WTC11 (cell line): Measurements from ENCODE around the gene AHSG. TPM values are rescaled to one million over a fixed set of nuclear protein-coding genes. Genes with fewer than 3 reads are reported as not detected.

Experiments
- ATAC-seq: fragments of 200-7000 bp; cut with Tn5 transposase; 2 replicates; pipeline ENCODE4 v1.10.0; 2021; ENCODE audit warnings: mild to moderate bottlenecking, moderate library complexity
- CTCF ChIA-PET: fragments of 300-600 bp; sonication (Branson Sonifier 250); formaldehyde crosslinking; loops from one replicate; lab custom pipeline; 2021; ENCODE audit warnings: antibody characterized with exemption; lab: Charles Lee
- POLR2A ChIA-PET: fragments of 350-600 bp; sonication (Branson Sonifier 250); formaldehyde crosslinking; loops from one replicate; lab custom pipeline; 2021; ENCODE audit warnings: antibody characterized with exemption; lab: Charles Lee
- DNase-seq: peaks from one replicate; pipeline ENCODE4 v3.0.0; 2021; ENCODE audit warnings: low spot score
- H3K27ac Mint-ChIP-seq: 2 replicates; pipeline ENCODE4 v1.8.0; 2021; ENCODE audit warnings: mixed read lengths
- H3K27me3 Mint-ChIP-seq: 2 replicates; pipeline ENCODE4 v1.8.0; 2021; ENCODE audit warnings: low read depth, mild to moderate bottlenecking, moderate library complexity, mixed read lengths
- H3K36me3 Mint-ChIP-seq: 2 replicates; pipeline ENCODE4 v1.8.0; 2021; ENCODE audit warnings: mixed read lengths
- H3K4me1 Mint-ChIP-seq: 2 replicates; pipeline ENCODE4 v1.8.0; 2022; ENCODE audit warnings: mixed read lengths
- H3K4me3 Mint-ChIP-seq: 2 replicates; pipeline ENCODE4 v1.8.0; 2021; ENCODE audit warnings: mild to moderate bottlenecking, moderate library complexity, mixed read lengths
- H3K9me3 Mint-ChIP-seq: 2 replicates; pipeline ENCODE4 v1.8.0; 2021; ENCODE audit warnings: mixed read lengths
- AFF4 ChIP-seq: sonication (generic); formaldehyde crosslinking; IDR thresholded peaks from 2 replicates; pipeline ENCODE4 v1.8.1; 2023; ENCODE audit warnings: mild to moderate bottlenecking, missing genetic modification reagents, borderline replicate concordance
- AR ChIP-seq: fragments of 250-450 bp; sonication (Bioruptor Pico); IDR thresholded peaks from 2 replicates; pipeline ENCODE4 v1.9.0; 2021; ENCODE audit warnings: mild to moderate bottlenecking
- CTCF ChIP-seq: fragments of 200-600 bp; IDR thresholded peaks from 2 replicates; pipeline ENCODE4 v1.8.0; 2022; ENCODE audit warnings: antibody characterized with exemption
- ELF4 ChIP-seq: sonication (generic); formaldehyde crosslinking; IDR thresholded peaks from 2 replicates; pipeline ENCODE4 v1.8.1; 2022; ENCODE audit warnings: low read depth, mild to moderate bottlenecking, moderate library complexity, missing genetic modification reagents
- ESRRA ChIP-seq: sonication (generic); formaldehyde crosslinking; IDR thresholded peaks from 2 replicates; pipeline ENCODE4 v1.8.1; 2022; ENCODE audit warnings: mild to moderate bottlenecking, missing genetic modification reagents, borderline replicate concordance
- FOXK1 ChIP-seq: sonication (generic); formaldehyde crosslinking; IDR thresholded peaks from 2 replicates; pipeline ENCODE4 v1.8.0; 2022; ENCODE audit warnings: mild to moderate bottlenecking, moderate library complexity, missing genetic modification reagents
- GTF2I ChIP-seq: fragments of 250-450 bp; sonication (Bioruptor Pico); conservative IDR thresholded peaks from 2 replicates; pipeline ENCODE4 v1.4.0; 2021; ENCODE audit warnings: mild to moderate bottlenecking
- IRF2 ChIP-seq: sonication (generic); formaldehyde crosslinking; IDR thresholded peaks from 2 replicates; pipeline ENCODE4 v1.8.0; 2022; ENCODE audit warnings: low read depth, missing genetic modification reagents, borderline replicate concordance
- MXD4 ChIP-seq: fragments of 250-450 bp; sonication (Bioruptor Pico); IDR thresholded peaks from 2 replicates; pipeline ENCODE4 v1.8.0; 2021; ENCODE audit warnings: mild to moderate bottlenecking, moderate library complexity, borderline replicate concordance
- RELA ChIP-seq: sonication (generic); formaldehyde crosslinking; IDR thresholded peaks from 2 replicates; pipeline ENCODE4 v1.8.1; 2022; ENCODE audit warnings: missing genetic modification reagents, mild to moderate bottlenecking, borderline replicate concordance
- total RNA-seq: library from RNA; stranded (reverse); gene quantifications from 3 replicates; pipeline ENCODE4 v1.2.3, GENCODE V29; 2021
- TF ChIP-seq, protein P1 (sequence below): sonication (generic); formaldehyde crosslinking; IDR thresholded peaks from 2 replicates; pipeline ENCODE4 v1.8.1; 2022; ENCODE audit warnings: mild to moderate bottlenecking, missing genetic modification reagents, moderate library complexity, borderline replicate concordance
- TF ChIP-seq, protein P2 (sequence below): sonication (generic); formaldehyde crosslinking; IDR thresholded peaks from 2 replicates; pipeline ENCODE4 v1.8.1; 2022; ENCODE audit warnings: mild to moderate bottlenecking, moderate library complexity, missing genetic modification reagents
- TF ChIP-seq, protein P3 (sequence below): sonication (generic); formaldehyde crosslinking; IDR thresholded peaks from 2 replicates; pipeline ENCODE4 v1.8.0; 2022; ENCODE audit warnings: missing genetic modification reagents

The AHSG gene
- total RNA-seq, 1 experiment from 2014 or later, result 1.9 TPM

DNA sequence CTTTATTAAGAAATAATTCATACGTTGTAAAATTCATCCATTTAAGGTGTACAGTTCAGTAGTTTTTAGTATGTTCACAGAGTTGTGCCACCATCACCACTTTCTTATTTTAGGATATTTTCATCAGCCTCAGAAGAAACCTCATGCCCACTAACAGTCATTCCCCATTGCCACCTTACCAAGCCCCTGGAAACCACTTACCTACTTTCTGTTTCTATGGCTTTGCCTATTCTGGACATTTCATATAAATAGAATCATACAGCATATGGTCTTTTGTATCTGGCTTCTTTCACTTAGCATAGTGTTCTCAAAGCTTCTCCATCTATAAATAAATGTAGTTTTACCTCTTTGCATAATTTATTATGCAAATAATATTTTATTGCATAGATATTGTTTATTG is 34.0 kb downstream of the AHSG start (continued):
- TF ChIP-seq CTCF, result no peak
- no peak for TF ChIP-seq IRF2 (CRISPR knock-in tag)
- TF ChIP-seq, protein P1, sequence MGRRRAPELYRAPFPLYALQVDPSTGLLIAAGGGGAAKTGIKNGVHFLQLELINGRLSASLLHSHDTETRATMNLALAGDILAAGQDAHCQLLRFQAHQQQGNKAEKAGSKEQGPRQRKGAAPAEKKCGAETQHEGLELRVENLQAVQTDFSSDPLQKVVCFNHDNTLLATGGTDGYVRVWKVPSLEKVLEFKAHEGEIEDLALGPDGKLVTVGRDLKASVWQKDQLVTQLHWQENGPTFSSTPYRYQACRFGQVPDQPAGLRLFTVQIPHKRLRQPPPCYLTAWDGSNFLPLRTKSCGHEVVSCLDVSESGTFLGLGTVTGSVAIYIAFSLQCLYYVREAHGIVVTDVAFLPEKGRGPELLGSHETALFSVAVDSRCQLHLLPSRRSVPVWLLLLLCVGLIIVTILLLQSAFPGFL (CRISPR knock-in tag), result no peak
- TF ChIP-seq, protein P2, sequence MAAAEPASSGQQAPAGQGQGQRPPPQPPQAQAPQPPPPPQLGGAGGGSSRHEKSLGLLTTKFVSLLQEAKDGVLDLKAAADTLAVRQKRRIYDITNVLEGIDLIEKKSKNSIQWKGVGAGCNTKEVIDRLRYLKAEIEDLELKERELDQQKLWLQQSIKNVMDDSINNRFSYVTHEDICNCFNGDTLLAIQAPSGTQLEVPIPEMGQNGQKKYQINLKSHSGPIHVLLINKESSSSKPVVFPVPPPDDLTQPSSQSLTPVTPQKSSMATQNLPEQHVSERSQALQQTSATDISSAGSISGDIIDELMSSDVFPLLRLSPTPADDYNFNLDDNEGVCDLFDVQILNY (CRISPR knock-in tag), result no peak
- TF ChIP-seq ESRRA (CRISPR knock-in tag), result no peak
- no peak for TF ChIP-seq GTF2I (CRISPR knock-in tag)

DNA sequence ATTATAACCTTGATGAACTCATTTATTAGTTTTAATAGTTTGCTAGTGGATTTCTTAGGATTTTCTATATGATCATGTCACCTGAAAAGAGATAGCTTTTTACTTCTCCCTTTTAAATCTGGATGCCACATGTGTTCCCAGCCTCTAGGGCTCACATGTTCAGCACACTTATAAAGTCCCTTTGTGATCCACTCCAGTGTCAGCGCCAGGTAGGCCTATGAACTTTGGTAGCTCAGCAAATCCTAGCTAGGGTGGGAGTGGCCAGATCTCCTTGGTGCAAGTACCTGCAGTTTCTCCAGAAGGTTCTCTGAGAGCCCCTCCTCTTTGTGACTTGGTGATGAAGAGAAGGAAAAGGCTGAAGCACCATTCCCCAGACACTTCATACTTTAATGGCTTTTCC is 36.0 kb downstream of the AHSG start:
- no peak for ATAC-seq
- TF ChIP-seq RELA (CRISPR knock-in tag), result no peak
- no peaks in the 10 kb centered on the region for H3K9me3 Mint-ChIP-seq
- H3K27me3 Mint-ChIP-seq, result peaks cover 5% of the 10 kb centered on the region; the same call in 1 of the 2 replicates
- ChIA-PET POLR2A (no interaction called here), CTCF (interaction anchor here (1.2 to 2.3 kb wide), 2 partner anchors 31 to 34 kb away, joined by 3 to 9 read pairs; no protein-coding TSS in a partner anchor)
- H3K4me1 Mint-ChIP-seq, result peaks cover 18% of the 10 kb centered on the region
- H3K36me3 Mint-ChIP-seq, result no peaks in the 10 kb centered on the region
- H3K4me3 Mint-ChIP-seq, result no peak overlapping the region
- no peak for DNase-seq
- no peak overlapping the region for H3K27ac Mint-ChIP-seq

GRCh38 chr3:186651678-186652215 is 38.9 kb downstream of the AHSG start:
- no peak overlapping the region for H3K27ac Mint-ChIP-seq
- no peak for ATAC-seq
- CTCF ChIA-PET, result interaction anchor here (0.6 kb wide), 1 partner anchor 432 kb away, joined by 5 read pairs; no protein-coding TSS in a partner anchor

GRCh38 chr3:186653080-186653707 is 40.3 kb downstream of the AHSG start:
- Mint-ChIP-seq H3K4me3 (no peak overlapping the region), H3K9me3 (peaks cover 27% of the 10 kb centered on the region), H3K36me3 (peaks cover 21% of the 10 kb centered on the region), H3K27ac (no peak overlapping the region), H3K4me1 (peaks cover 22% of the 10 kb centered on the region), H3K27me3 (peaks cover 9% of the 10 kb centered on the region; the same call in 1 of the 2 replicates)
- CTCF ChIA-PET, result interaction anchor here (0.9 to 1.8 kb wide), 5 partner anchors 11 to 99 kb away, joined by 3 to 7 read pairs (median 5); no protein-coding TSS in a partner anchor
- no peak for DNase-seq
- POLR2A ChIA-PET, result no interaction called here
- no peak for ATAC-seq
- TF ChIP-seq FOXK1 (CRISPR knock-in tag) (no peak), AR (CRISPR knock-in tag) (no peak), AFF4 (CRISPR knock-in tag) (no peak), ELF4 (CRISPR knock-in tag) (no peak), MXD4 (no peak)
- TF ChIP-seq, protein P3, sequence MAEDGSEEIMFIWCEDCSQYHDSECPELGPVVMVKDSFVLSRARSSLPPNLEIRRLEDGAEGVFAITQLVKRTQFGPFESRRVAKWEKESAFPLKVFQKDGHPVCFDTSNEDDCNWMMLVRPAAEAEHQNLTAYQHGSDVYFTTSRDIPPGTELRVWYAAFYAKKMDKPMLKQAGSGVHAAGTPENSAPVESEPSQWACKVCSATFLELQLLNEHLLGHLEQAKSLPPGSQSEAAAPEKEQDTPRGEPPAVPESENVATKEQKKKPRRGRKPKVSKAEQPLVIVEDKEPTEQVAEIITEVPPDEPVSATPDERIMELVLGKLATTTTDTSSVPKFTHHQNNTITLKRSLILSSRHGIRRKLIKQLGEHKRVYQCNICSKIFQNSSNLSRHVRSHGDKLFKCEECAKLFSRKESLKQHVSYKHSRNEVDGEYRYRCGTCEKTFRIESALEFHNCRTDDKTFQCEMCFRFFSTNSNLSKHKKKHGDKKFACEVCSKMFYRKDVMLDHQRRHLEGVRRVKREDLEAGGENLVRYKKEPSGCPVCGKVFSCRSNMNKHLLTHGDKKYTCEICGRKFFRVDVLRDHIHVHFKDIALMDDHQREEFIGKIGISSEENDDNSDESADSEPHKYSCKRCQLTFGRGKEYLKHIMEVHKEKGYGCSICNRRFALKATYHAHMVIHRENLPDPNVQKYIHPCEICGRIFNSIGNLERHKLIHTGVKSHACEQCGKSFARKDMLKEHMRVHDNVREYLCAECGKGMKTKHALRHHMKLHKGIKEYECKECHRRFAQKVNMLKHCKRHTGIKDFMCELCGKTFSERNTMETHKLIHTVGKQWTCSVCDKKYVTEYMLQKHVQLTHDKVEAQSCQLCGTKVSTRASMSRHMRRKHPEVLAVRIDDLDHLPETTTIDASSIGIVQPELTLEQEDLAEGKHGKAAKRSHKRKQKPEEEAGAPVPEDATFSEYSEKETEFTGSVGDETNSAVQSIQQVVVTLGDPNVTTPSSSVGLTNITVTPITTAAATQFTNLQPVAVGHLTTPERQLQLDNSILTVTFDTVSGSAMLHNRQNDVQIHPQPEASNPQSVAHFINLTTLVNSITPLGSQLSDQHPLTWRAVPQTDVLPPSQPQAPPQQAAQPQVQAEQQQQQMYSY (CRISPR knock-in tag), result no peak

More at GRCh38 chr3:186651678-186652215, 38.9 kb downstream of the AHSG start:
- no peak for TF ChIP-seq FOXK1 (CRISPR knock-in tag)
- Mint-ChIP-seq H3K36me3 (peaks cover 9% of the 10 kb centered on the region), H3K4me1 (peaks cover 22% of the 10 kb centered on the region), H3K4me3 (no peak overlapping the region), H3K27me3 (peaks cover 5% of the 10 kb centered on the region; the same call in 1 of the 2 replicates), H3K9me3 (peaks cover 16% of the 10 kb centered on the region)
- no peak for DNase-seq
- POLR2A ChIA-PET, result no interaction called here
